ENCODE measurements around the gene GOLGA6L10. TPM values are rescaled to one million over a fixed set of nuclear protein-coding genes. Genes with fewer than 3 reads are reported as not detected.

The GOLGA6L10 gene
- total RNA-seq, 1 experiment from 2014 or later: 2.0 TPM

- Histone ChIP-seq H3K9ac (ENCODE audit: extremely low read depth, insufficient read length, low read length) (no peak overlapping the region), H3K4ac (ENCODE audit: low read depth, low read length) (no peak overlapping the region), H4K20me1 (ENCODE audit: control insufficient read depth, insufficient read depth, insufficient read length) (no peaks in the 10 kb centered on the region), H4K8ac (replicated peaks; ENCODE audit: insufficient read length, low read depth, low read length) (no peak overlapping the region), H3K79me1 (ENCODE audit: insufficient read depth, low read depth, low read length, poor library complexity, severe bottlenecking) (no peaks in the 10 kb centered on the region), H3K14ac (ENCODE audit: insufficient read depth, low read length) (no peak overlapping the region), H2BK20ac (ENCODE audit: low read depth, low read length, poor library complexity, severe bottlenecking) (no peak overlapping the region), H3T11ph (ENCODE audit: low read length) (no peak overlapping the region), H3K23ac (ENCODE audit: insufficient read length, low read depth, low read length) (no peak overlapping the region), H3K27ac (ENCODE audit: insufficient read length, low read depth, low read length) (no peak overlapping the region), H3K9me3 (ENCODE audit: control insufficient read depth, low read depth, low read length) (no peaks in the 10 kb centered on the region), H2BK12ac (ENCODE audit: insufficient read length, low read depth, low read length) (no peak overlapping the region), H4K5ac (ENCODE audit: insufficient read length, low read depth, low read length) (no peak overlapping the region), H3K18ac (ENCODE audit: insufficient read length, low read depth, low read length) (no peak overlapping the region), H2AK5ac (ENCODE audit: insufficient read length, low read length) (no peak overlapping the region), H4K91ac (ENCODE audit: insufficient read length, low read depth, low read length) (no peak overlapping the region), H2BK120ac (ENCODE audit: low read depth, low read length, poor library complexity, severe bottlenecking) (no peak overlapping the region), H3K56ac (ENCODE audit: insufficient read length, low read depth, low read length) (no peak overlapping the region), H3K27me3 (ENCODE audit: insufficient read depth, low read length) (no peaks in the 10 kb centered on the region), H2BK15ac (ENCODE audit: low read depth, low read length) (no peak overlapping the region), H3K79me2 (ENCODE audit: insufficient read depth, low read length) (no peaks in the 10 kb centered on the region), H3K4me1 (ENCODE audit: insufficient read depth, low read length) (no peaks in the 10 kb centered on the region), H3K23me2 (ENCODE audit: insufficient read length, low read depth, low read length, poor library complexity, severe bottlenecking) (no peaks in the 10 kb centered on the region), H3K4me2 (ENCODE audit: insufficient read depth, insufficient read length, low read length) (no peak overlapping the region), H2BK5ac (ENCODE audit: insufficient read length, low read length) (no peak overlapping the region), H2AFZ (ENCODE audit: low read length) (no peak overlapping the region)
- WGBS (ENCODE audit: extremely low coverage, insufficient read length, low lambda C conversion rate): no CpG with 5 or more reads among the region's 4 CpGs
- Mint-ChIP-seq H3K27ac (0 out of 7 replicates have a peak overlapping the region, but pooled peaks of 1 of the 3 experiments have one; percentile 52), H3K36me3 (ENCODE audit: insufficient read depth in 1 of 3, low read depth in 3 of 3) (no peaks in the 10 kb centered on the region), H3K27me3 (ENCODE audit: low read depth) (no peaks in the 10 kb centered on the region; the same call in 1 of the 2 replicates), H3K9me3 (peaks cover 0 to under 1% of the 10 kb centered on the region in 2 experiments; a peak in 1 of 5 replicates), H3K4me1 (no peaks in the 10 kb centered on the region), H3K4me3 (no peak overlapping the region)
- TF ChIP-seq, protein P1, sequence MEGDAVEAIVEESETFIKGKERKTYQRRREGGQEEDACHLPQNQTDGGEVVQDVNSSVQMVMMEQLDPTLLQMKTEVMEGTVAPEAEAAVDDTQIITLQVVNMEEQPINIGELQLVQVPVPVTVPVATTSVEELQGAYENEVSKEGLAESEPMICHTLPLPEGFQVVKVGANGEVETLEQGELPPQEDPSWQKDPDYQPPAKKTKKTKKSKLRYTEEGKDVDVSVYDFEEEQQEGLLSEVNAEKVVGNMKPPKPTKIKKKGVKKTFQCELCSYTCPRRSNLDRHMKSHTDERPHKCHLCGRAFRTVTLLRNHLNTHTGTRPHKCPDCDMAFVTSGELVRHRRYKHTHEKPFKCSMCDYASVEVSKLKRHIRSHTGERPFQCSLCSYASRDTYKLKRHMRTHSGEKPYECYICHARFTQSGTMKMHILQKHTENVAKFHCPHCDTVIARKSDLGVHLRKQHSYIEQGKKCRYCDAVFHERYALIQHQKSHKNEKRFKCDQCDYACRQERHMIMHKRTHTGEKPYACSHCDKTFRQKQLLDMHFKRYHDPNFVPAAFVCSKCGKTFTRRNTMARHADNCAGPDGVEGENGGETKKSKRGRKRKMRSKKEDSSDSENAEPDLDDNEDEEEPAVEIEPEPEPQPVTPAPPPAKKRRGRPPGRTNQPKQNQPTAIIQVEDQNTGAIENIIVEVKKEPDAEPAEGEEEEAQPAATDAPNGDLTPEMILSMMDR (conservative IDR thresholded peaks at IDR 0.05): peak; percentile 20; the same call in 2 of the 3 replicates
- DNase-seq: no peak
These were observed 44.5 kb downstream of the GOLGA6L10 start for GRCh38 chr15:82304778-82305090.
